Gastrocnemius medialis (tissue), 4 donors: ENCODE results near the gene LEKR1. TPM values are rescaled to one million over a fixed set of nuclear protein-coding genes. Genes with fewer than 3 reads are reported as not detected.
"Not testable (repeated sequence)": the region's sequence is repeated elsewhere in the genome, so short reads cannot be mapped to it uniquely, and the experiment has no call there.

Experiments
- ATAC-seq, 2 donors: fragments of 150-250 bp; one replicate each; pipeline ENCODE4 v1.9.1; 2016
- DNase-seq, 2 donors: peaks; one replicate each; pipeline ENCODE4 v3.0.0-alpha.2; 2019
- H3K27ac ChIP-seq, 4 donors: fragments of 200-600 bp; sonication (generic); 1 replicate in 1 of 4; 2 replicates in 3 of 4; pipeline ENCODE4 v1.5.1; 2016 to 2018; ENCODE audit warnings: mild to moderate bottlenecking in 2 of 4, moderate library complexity in 1 of 4
- H3K27me3 ChIP-seq, 3 donors: fragments of 200-600 bp; sonication (generic) in 2 of 3; 1 replicate in 1 of 3; 2 replicates in 2 of 3; pipeline versions ENCODE4 v1.5.1 to v1.6.0; 2016 to 2019; ENCODE audit warnings: mild to moderate bottlenecking in 1 of 3, moderate library complexity in 1 of 3
- H3K36me3 ChIP-seq, 2 donors: fragments of 200-600 bp; sonication (generic) in 1 of 2; one replicate each; pipeline ENCODE4 v1.5.1; 2017 to 2018
- H3K4me1 ChIP-seq, 2 donors: fragments of 200-600 bp; sonication (generic) in 1 of 2; one replicate each; pipeline ENCODE4 v1.5.1; 2016 to 2017; ENCODE audit warnings: mild to moderate bottlenecking in 2 of 2
- H3K4me3 ChIP-seq, 4 donors: fragments of 200-600 bp; sonication (generic) in 3 of 4; 1 replicate in 1 of 4; 2 replicates in 3 of 4; pipeline ENCODE4 v1.5.1; 2016 to 2019; ENCODE audit warnings: mild to moderate bottlenecking in 2 of 4
- H3K9me3 ChIP-seq, 3 donors: fragments of 200-600 bp; sonication (generic) in 2 of 3; 1 replicate in 1 of 3; 2 replicates in 2 of 3; pipeline ENCODE4 v1.5.1; 2016 to 2019
- POLR2A ChIP-seq, 2 donors: fragments of 450-650 bp; IDR thresholded peaks; one replicate each; pipeline ENCODE4 v1.6.1; 2017; ENCODE audit warnings: antibody characterized with exemption in 2 of 2, mild to moderate bottlenecking in 2 of 2, moderate library complexity in 2 of 2
- in situ Hi-C, 4 donors: fragments of 200-750 bp; cut with MboI; loops; one replicate each; pipeline versions ENCODE4 v1.15.0 to v1.8.0; 2017; ENCODE audit warnings: low sequenced_read_pairs in 4 of 4
- intact Hi-C: fragments of 100-400 bp; cut with DNase I; formaldehyde crosslinking; loops from one replicate; pipeline ENCODE4 v1.15.1; 2023; ENCODE audit warnings: low total_unique reads
- total RNA-seq, 4 donors: library from RNA; depleted of rRNA; stranded (reverse); fragments of >200 nt; gene quantifications; one replicate each; pipeline versions ENCODE4 v1.1.0 to v1.2.3, GENCODE V29; 2016
- TF ChIP-seq, protein P1 (sequence below), 5 experiments: fragments of 450-650 bp in 3 of 5; fragments of 200-600 bp in 2 of 5; sonication (generic) in 2 of 5; IDR thresholded peaks in 4 of 5; conservative IDR thresholded peaks in 1 of 5; 1 replicate in 4 of 5; 2 replicates in 1 of 5; pipeline ENCODE4 v1.5.1; 2016 to 2019; ENCODE audit warnings: antibody characterized with exemption in 5 of 5, mild to moderate bottlenecking in 3 of 5, moderate library complexity in 3 of 5

LEKR1 gene
- total RNA-seq, 4 donors from 2014 or later = 0.20 to 0.56 TPM; not detected in 2

GRCh38 chr3:156820692-156821080 is 5.5 kb upstream of the LEKR1 start:
- in situ Hi-C loops = loop anchor here in 2 of 4 donors (10.0 to 25.0 kb wide), 4 partner anchors 136 to 283 kb away; partner anchors contain the start of gene SSR3 (in 1 of the 2)

GRCh38 chr3:156822626-156823260 is 3.4 kb upstream of the LEKR1 start:
- H3K27ac ChIP-seq, H3K36me3 ChIP-seq, DNase-seq, H3K9me3 ChIP-seq, intact Hi-C loops, H3K27me3 ChIP-seq, H3K4me3 ChIP-seq, ATAC-seq: not testable (repeated sequence)
- H3K4me1 ChIP-seq = peaks cover 14 to 15% of the 10 kb centered on the region in 2 donors
- in situ Hi-C loops = loop anchor here in 2 of 4 donors (10.0 to 25.0 kb wide), 4 partner anchors 138 to 285 kb away; partner anchors contain the start of gene SSR3 (in 1 of the 2)

More at GRCh38 chr3:156820692-156821080, 5.5 kb upstream of the LEKR1 start:
- no peak for ATAC-seq
- TF ChIP-seq, protein P1, sequence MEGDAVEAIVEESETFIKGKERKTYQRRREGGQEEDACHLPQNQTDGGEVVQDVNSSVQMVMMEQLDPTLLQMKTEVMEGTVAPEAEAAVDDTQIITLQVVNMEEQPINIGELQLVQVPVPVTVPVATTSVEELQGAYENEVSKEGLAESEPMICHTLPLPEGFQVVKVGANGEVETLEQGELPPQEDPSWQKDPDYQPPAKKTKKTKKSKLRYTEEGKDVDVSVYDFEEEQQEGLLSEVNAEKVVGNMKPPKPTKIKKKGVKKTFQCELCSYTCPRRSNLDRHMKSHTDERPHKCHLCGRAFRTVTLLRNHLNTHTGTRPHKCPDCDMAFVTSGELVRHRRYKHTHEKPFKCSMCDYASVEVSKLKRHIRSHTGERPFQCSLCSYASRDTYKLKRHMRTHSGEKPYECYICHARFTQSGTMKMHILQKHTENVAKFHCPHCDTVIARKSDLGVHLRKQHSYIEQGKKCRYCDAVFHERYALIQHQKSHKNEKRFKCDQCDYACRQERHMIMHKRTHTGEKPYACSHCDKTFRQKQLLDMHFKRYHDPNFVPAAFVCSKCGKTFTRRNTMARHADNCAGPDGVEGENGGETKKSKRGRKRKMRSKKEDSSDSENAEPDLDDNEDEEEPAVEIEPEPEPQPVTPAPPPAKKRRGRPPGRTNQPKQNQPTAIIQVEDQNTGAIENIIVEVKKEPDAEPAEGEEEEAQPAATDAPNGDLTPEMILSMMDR (IDR thresholded peaks at IDR 0.05 in 4 of 5, conservative IDR thresholded peaks at IDR 0.05 in 1 of 5) = no peak
- TF ChIP-seq POLR2A (IDR thresholded peaks at IDR 0.05) = no peak
- peaks cover 14 to 18% of the 10 kb centered on the region in 2 donors for H3K4me1 ChIP-seq
- H3K27me3 ChIP-seq = no peaks in the 10 kb centered on the region
- intact Hi-C loops = no loop called here
- H3K27ac ChIP-seq = no peak overlapping the region
- H3K36me3 ChIP-seq = no peaks in the 10 kb centered on the region
- DNase-seq = no peak
- H3K9me3 ChIP-seq = no peaks in the 10 kb centered on the region
- no peak overlapping the region for H3K4me3 ChIP-seq

DNA sequence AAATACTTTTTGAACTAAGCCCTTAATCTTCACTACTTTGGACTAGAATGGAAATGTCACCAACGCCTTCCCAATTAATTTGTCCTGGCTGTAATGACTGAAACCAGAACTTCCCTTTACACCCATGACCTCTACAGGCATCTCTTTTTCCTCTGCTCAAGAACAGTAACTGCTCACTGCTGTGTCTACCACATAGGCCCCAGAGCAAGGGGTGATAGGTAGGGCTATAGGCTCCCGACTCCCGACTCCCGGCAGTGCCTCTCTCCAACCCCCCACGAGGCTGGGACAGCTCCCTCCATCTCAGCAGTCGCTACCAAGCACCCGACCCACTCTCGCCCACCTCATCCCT is 384 bp upstream of the LEKR1 start:
- Histone ChIP-seq H3K36me3 (no peaks in the 10 kb centered on the region), H3K4me1 (peaks cover 7 to 8% of the 10 kb centered on the region in 2 donors), H3K9me3 (no peaks in the 10 kb centered on the region), H3K27ac (peak overlapping the region; percentile 79 to 90 (median 82)), H3K27me3 (no peaks in the 10 kb centered on the region), H3K4me3 (peak overlapping the region; percentile 66 to 84 (median 80))
- ATAC-seq (peak; percentile 71 to 76), DNase-seq (no peak)
- in situ Hi-C loops (loop anchor here in 2 of 4 donors (10.0 kb wide), 2 partner anchors 141 to 259 kb away; no protein-coding TSS in a partner anchor), intact Hi-C loops (no loop called here)
- TF ChIP-seq, protein P1 (IDR thresholded peaks at IDR 0.05 in 4 of 5, conservative IDR thresholded peaks at IDR 0.05 in 1 of 5) = no peak
- TF ChIP-seq POLR2A (IDR thresholded peaks at IDR 0.05) = no peak

GRCh38 chr3:156826896-156827882 is 1.0 kb downstream of the LEKR1 start:
- H3K9me3 ChIP-seq = no peaks in the 10 kb centered on the region
- no peak for TF ChIP-seq POLR2A (IDR thresholded peaks at IDR 0.05)
- H3K27me3 ChIP-seq = no peaks in the 10 kb centered on the region
- peak overlapping the region; percentile 66 to 84 (median 80) for H3K4me3 ChIP-seq
- in situ Hi-C loops = loop anchor here in 2 of 4 donors (10.0 kb wide), 2 partner anchors 142 to 258 kb away; no protein-coding TSS in a partner anchor
- no peak for DNase-seq
- no peaks in the 10 kb centered on the region for H3K36me3 ChIP-seq
- no peak for ATAC-seq
- intact Hi-C loops = no loop called here
- H3K4me1 ChIP-seq = peaks cover 7 to 8% of the 10 kb centered on the region in 2 donors
- peak overlapping the region; percentile 79 to 90 (median 82) for H3K27ac ChIP-seq

DNA sequence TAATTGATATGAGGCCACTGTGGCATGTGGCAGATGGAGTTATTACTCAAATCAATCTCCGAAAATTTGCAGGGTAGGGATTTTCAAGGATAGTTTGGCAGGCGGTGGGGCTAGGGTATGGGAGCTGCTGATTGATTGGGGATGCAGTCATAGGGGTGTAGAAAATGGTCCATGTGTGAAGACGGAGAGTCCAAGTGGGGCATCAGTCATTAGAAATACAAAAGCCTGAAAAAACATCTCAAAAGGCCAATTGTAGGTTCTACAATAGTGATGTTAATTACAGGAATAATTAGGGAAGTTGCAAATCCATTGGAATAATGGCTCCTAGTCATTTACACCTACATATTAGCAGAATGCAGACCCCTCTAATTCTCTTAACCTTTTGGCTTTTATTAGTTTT is 4.9 kb downstream of the LEKR1 start:
- Histone ChIP-seq H3K27ac (no peak overlapping the region), H3K4me3 (no peak overlapping the region), H3K4me1 (peaks cover 4 to 8% of the 10 kb centered on the region in 2 donors), H3K9me3 (no peaks in the 10 kb centered on the region), H3K36me3 (no peaks in the 10 kb centered on the region), H3K27me3 (no peaks in the 10 kb centered on the region)
- in situ Hi-C loops (no loop called here), intact Hi-C loops (no loop called here)
- ATAC-seq = no peak
- TF ChIP-seq, protein P1 (IDR thresholded peaks at IDR 0.05 in 4 of 5, conservative IDR thresholded peaks at IDR 0.05 in 1 of 5) = no peak
- TF ChIP-seq POLR2A (IDR thresholded peaks at IDR 0.05) = no peak
- DNase-seq = no peak
